Progenitor cell of endocrine pancreas (in vitro differentiated cells): Measurements from ENCODE around the gene LSMEM2. TPM values are rescaled to one million over a fixed set of nuclear protein-coding genes. Genes with fewer than 3 reads are reported as not detected.
"Not testable (repeated sequence)": the region's sequence is repeated elsewhere in the genome, so short reads cannot be mapped to it uniquely, and the experiment has no call there.

Experiments used
- DNase-seq: peaks from one replicate; pipeline ENCODE4 v3.0.0; 2021; ENCODE audit warnings: low spot score; ENCODE audit not compliant: unreplicated experiment
- H3K27ac Mint-ChIP-seq: 2 replicates; pipeline ENCODE4 v1.8.0; 2021; ENCODE audit warnings: mild to moderate bottlenecking, moderate library complexity, mixed read lengths
- H3K27me3 Mint-ChIP-seq: 2 replicates; pipeline ENCODE4 v1.8.0; 2021; ENCODE audit warnings: mixed read lengths
- H3K36me3 Mint-ChIP-seq: 2 replicates; pipeline ENCODE4 v1.8.0; 2022; ENCODE audit warnings: mixed read lengths; ENCODE audit not compliant: insufficient read depth
- H3K4me1 Mint-ChIP-seq: 2 replicates; pipeline ENCODE4 v1.8.0; 2021; ENCODE audit warnings: low read depth, mixed read lengths
- H3K4me3 Mint-ChIP-seq: 2 replicates; pipeline ENCODE4 v1.8.0; 2021; ENCODE audit warnings: low read depth, mild to moderate bottlenecking, moderate library complexity, mixed read lengths
- H3K9me3 Mint-ChIP-seq: 2 replicates; pipeline ENCODE4 v1.8.0; 2021; ENCODE audit warnings: low read depth, mixed read lengths
- CTCF ChIP-seq: fragments of 200-600 bp; sonication (generic); IDR thresholded peaks from one replicate; pipeline ENCODE4 v1.5.0; 2021; ENCODE audit warnings: antibody characterized with exemption, mild to moderate bottlenecking; ENCODE audit not compliant: unreplicated experiment
- total RNA-seq: library from RNA; stranded (reverse); gene quantifications from 2 replicates; pipeline ENCODE4 v1.2.1, GENCODE V29; 2021

LSMEM2 gene
- total RNA-seq, 1 donor from 2014 or later, result not detected

- peak overlapping the region; percentile 46 for H3K27ac Mint-ChIP-seq
- no peak for TF ChIP-seq CTCF
- no peaks in the 10 kb centered on the region for H3K9me3 Mint-ChIP-seq
- no peaks in the 10 kb centered on the region for H3K27me3 Mint-ChIP-seq
- no peak for DNase-seq
- H3K4me3 Mint-ChIP-seq, result no peak overlapping the region
- H3K36me3 Mint-ChIP-seq, result no peaks in the 10 kb centered on the region
- peaks cover 17% of the 10 kb centered on the region for H3K4me1 Mint-ChIP-seq
Observed at GRCh38 chr3:50302095-50303012, 23.5 kb downstream of the LSMEM2 start.

GRCh38 chr3:50303013-50303815, 24.3 kb downstream of the LSMEM2 start, which contains the start of gene HYAL1:
Gene HYAL1 (minus strand): TSS chr3:50303574. CDS start chr3:50302956, 618 bp downstream.
- no peak for DNase-seq

GRCh38 chr3:50304601-50305000, 25.7 kb downstream of the LSMEM2 start:
- no peaks in the 10 kb centered on the region for H3K9me3 Mint-ChIP-seq
- no peak overlapping the region for H3K4me3 Mint-ChIP-seq
- H3K36me3 Mint-ChIP-seq, result peaks cover 11% of the 10 kb centered on the region
- H3K27me3 Mint-ChIP-seq, result no peaks in the 10 kb centered on the region
- H3K27ac Mint-ChIP-seq, result peak overlapping the region; percentile 49
- TF ChIP-seq CTCF, result no peak
- H3K4me1 Mint-ChIP-seq, result peaks cover 14% of the 10 kb centered on the region
- DNase-seq, result no peak

More at GRCh38 chr3:50303013-50303815, 24.3 kb downstream of the LSMEM2 start, which contains the start of gene HYAL1:
- Mint-ChIP-seq H3K36me3 (no peaks in the 10 kb centered on the region), H3K27ac (peak within 1 kb of the TSS; percentile 83), H3K4me1 (peaks cover 17% of the 10 kb centered on the region), H3K4me3 (no peak within 1 kb of the TSS), H3K27me3 (no peaks in the 10 kb centered on the region), H3K9me3 (no peaks in the 10 kb centered on the region)
- TF ChIP-seq CTCF, result peak; percentile 23

GRCh38 chr3:50312041-50312440, 33.2 kb downstream of the LSMEM2 start:
- not testable (repeated sequence) for H3K27ac Mint-ChIP-seq, DNase-seq, H3K4me1 Mint-ChIP-seq, H3K9me3 Mint-ChIP-seq, H3K4me3 Mint-ChIP-seq, H3K27me3 Mint-ChIP-seq
- H3K36me3 Mint-ChIP-seq, result peaks cover 38% of the 10 kb centered on the region

GRCh38 chr3:50314342-50314741, 35.5 kb downstream of the LSMEM2 start:
- Mint-ChIP-seq H3K36me3 (peaks cover 39% of the 10 kb centered on the region), H3K27ac (peak overlapping the region; percentile 12), H3K4me3 (no peak overlapping the region), H3K9me3 (peaks cover 4% of the 10 kb centered on the region), H3K4me1 (peaks cover 17% of the 10 kb centered on the region), H3K27me3 (no peaks in the 10 kb centered on the region)
- DNase-seq, result no peak
- no peak for TF ChIP-seq CTCF
